ENCODE measurements around the gene TSFM.

DNA sequence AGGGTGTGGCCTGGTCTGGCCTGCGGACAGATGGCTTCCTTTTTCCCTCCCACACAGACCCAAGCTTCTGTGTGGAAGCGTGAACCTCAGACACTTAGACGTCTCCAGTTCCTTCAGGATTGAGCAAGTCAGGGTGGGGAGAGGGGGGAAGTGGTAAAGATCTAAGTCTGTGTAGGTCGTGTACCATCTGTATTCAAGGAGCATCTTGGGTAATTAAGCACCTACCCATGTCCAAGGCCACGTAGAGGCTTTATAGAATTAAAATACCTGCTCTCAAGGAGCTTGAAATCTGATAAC, 34.2 kb downstream of the TSFM start:
- TF ChIP-seq, protein P1, sequence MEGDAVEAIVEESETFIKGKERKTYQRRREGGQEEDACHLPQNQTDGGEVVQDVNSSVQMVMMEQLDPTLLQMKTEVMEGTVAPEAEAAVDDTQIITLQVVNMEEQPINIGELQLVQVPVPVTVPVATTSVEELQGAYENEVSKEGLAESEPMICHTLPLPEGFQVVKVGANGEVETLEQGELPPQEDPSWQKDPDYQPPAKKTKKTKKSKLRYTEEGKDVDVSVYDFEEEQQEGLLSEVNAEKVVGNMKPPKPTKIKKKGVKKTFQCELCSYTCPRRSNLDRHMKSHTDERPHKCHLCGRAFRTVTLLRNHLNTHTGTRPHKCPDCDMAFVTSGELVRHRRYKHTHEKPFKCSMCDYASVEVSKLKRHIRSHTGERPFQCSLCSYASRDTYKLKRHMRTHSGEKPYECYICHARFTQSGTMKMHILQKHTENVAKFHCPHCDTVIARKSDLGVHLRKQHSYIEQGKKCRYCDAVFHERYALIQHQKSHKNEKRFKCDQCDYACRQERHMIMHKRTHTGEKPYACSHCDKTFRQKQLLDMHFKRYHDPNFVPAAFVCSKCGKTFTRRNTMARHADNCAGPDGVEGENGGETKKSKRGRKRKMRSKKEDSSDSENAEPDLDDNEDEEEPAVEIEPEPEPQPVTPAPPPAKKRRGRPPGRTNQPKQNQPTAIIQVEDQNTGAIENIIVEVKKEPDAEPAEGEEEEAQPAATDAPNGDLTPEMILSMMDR (IDR thresholded peaks at IDR 0.05) = no peak
- no peak for TF ChIP-seq POLR2A (IDR thresholded peaks at IDR 0.05)
